WI38 (cell line): Measurements from ENCODE around the gene DOK1.

Experiments used
- H3K4me3 ChIP-seq: 2 replicates; pipeline ENCODE4 v1.5.1; 2011; ENCODE audit warnings: low read depth, mild to moderate bottlenecking, control low read depth, low read length
- TF ChIP-seq, protein P1 (sequence below): IDR thresholded peaks from 2 replicates; pipeline ENCODE4 v1.5.1; 2012; ENCODE audit warnings: low read depth, mild to moderate bottlenecking, control low read depth, low read length

The DOK1 gene

GRCh38 chr2:74582184-74582583, 27.7 kb downstream of the DOK1 start:
- H3K4me3 ChIP-seq: no peak overlapping the region
- TF ChIP-seq, protein P1, sequence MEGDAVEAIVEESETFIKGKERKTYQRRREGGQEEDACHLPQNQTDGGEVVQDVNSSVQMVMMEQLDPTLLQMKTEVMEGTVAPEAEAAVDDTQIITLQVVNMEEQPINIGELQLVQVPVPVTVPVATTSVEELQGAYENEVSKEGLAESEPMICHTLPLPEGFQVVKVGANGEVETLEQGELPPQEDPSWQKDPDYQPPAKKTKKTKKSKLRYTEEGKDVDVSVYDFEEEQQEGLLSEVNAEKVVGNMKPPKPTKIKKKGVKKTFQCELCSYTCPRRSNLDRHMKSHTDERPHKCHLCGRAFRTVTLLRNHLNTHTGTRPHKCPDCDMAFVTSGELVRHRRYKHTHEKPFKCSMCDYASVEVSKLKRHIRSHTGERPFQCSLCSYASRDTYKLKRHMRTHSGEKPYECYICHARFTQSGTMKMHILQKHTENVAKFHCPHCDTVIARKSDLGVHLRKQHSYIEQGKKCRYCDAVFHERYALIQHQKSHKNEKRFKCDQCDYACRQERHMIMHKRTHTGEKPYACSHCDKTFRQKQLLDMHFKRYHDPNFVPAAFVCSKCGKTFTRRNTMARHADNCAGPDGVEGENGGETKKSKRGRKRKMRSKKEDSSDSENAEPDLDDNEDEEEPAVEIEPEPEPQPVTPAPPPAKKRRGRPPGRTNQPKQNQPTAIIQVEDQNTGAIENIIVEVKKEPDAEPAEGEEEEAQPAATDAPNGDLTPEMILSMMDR: no peak

DNA sequence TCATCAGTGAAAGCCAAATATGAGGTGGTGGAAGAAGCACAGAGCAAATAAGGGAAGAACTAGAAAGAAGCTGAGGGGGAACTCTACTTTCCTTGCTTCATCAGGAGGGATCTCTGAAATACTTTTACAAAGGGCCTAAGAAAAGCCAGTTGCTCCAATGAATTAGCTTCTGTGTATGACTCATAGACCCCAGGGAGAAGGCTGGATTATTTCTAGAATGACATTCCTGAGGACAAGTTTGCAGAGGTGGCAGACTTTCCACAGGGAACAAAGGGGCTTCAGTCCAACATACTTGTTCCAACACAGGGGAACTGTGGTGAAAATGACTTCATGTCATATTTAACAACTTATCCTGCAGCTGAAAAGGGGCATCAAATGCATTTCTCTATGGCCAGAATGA, 29.0 kb downstream of the DOK1 start:
- no peak overlapping the region for H3K4me3 ChIP-seq
- TF ChIP-seq, protein P1: no peak

- TF ChIP-seq, protein P1: no peak
Measured at GRCh38 chr2:74584088-74584645, 29.6 kb downstream of the DOK1 start.

DNA sequence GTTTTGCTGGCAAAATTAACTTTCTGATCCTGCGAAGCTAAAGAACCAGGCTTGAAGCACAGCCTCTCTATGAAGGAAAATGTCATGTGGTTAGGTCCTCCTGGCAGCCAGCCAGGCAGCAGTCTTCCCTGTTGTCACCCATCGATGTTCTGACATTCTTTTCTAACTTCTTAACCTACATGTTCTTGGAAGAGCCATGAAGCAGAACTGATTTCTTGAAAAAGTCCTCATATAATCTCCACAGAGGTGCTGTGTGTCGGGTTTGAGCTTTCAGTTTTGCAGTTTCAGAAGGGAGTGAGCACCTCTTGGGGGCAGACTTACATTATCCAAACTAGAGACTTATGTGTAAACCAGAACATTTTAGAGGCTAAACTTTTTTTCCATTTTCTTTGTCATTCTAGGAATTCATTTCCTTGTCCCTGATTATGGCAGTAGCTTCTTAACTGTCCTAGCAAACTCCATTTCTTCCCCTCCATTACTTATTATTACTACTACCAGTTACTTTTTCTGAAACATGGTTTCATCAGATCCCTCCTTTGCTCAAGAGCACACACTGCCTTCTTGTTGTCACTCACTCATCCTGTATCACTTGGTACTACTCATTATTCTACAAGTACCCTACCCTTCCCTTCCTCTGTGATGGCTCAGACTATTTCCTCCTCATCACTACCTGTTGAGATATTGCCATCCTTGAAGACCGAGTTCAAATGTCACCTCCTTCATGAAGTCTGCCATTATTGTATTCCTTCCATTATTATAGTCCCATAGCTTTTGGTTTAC, 31.1 kb downstream of the DOK1 start:
- TF ChIP-seq, protein P1: no peak
- H3K4me3 ChIP-seq: no peak overlapping the region

More at GRCh38 chr2:74584088-74584645, 29.6 kb downstream of the DOK1 start:
- H3K4me3 ChIP-seq: no peak overlapping the region

DNA sequence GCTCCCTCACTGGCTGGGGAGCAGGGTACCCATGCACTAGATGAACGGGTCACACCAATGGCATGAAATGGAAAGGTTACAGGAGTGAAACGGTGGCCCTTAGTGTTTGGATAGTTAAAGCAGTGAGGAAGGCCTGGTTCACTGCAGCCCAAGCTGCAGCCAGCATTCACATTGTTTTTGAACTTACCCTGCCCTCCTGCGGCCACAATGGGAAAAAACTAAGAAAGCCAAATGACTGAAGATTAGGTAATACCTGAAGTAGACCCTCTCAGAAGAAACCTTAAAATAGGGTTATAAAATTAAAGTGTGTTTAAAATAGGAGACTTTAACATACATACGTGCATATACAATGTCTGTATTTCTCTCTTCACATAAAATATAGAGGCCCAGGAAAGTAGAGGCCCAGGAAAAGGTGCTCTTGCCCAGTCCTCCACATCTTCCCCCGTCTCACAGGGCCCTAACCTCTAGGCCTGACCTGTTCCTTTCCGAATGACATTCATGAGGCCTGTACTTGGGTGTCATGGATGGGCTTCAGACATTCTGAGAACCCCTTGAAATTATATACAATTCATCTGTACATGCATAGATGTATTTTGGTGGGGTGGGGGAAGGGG, 33.3 kb downstream of the DOK1 start:
- TF ChIP-seq, protein P1: peak; percentile 44; the same call in 1 of the 2 replicates
- no peak overlapping the region for H3K4me3 ChIP-seq

- no peak overlapping the region for H3K4me3 ChIP-seq
- TF ChIP-seq, protein P1: no peak
Measured at GRCh38 chr2:74588664-74589063, 34.1 kb downstream of the DOK1 start.
